Panc1 (cell line): ENCODE results near the gene GMPPA.

Source experiments
- CTCF ChIP-seq: fragments of 450-650 bp; IDR thresholded peaks from 2 replicates; pipeline ENCODE4 v1.5.1; 2017; ENCODE audit warnings: mild to moderate bottlenecking
- POLR2AphosphoS5 ChIP-seq: IDR thresholded peaks from 2 replicates; pipeline ENCODE4 v1.6.1; 2012; ENCODE audit warnings: mild to moderate bottlenecking, low read depth, low read length, moderate library complexity
- REST ChIP-seq, 2 experiments: IDR thresholded peaks; 2 replicates each; pipeline ENCODE4 v1.6.1; 2011 to 2012; ENCODE audit warnings: low read depth in 2 of 2, control low read depth in 1 of 2, low read length in 1 of 2, mild to moderate bottlenecking in 1 of 2, moderate library complexity in 1 of 2; ENCODE audit not compliant: insufficient read depth in 1 of 2
- SIN3A ChIP-seq: IDR thresholded peaks from 2 replicates; pipeline ENCODE4 v1.6.1; 2012; ENCODE audit warnings: low read depth, mild to moderate bottlenecking, low read length, moderate library complexity, borderline replicate concordance; ENCODE audit not compliant: insufficient read depth
- TCF7L2 ChIP-seq: IDR thresholded peaks from 2 replicates; pipeline ENCODE4 v1.6.1; 2011; ENCODE audit warnings: mild to moderate bottlenecking, low read depth, low read length, inconsistent platforms

GRCh38 chr2:219530048-219530963 lies 31.6 kb downstream of the GMPPA start:
- TF ChIP-seq CTCF: peak; percentile 95
- TF ChIP-seq SIN3A: no peak
- no peak for TF ChIP-seq POLR2AphosphoS5
- TF ChIP-seq REST (IDR thresholded peaks at IDR 0.05; ENCODE audit: insufficient read depth in 1 of 2, low read depth in 2 of 2, low read length in 1 of 2): 0 out of 4 replicates have a peak, but pooled peaks of 1 of the 2 experiments have one; percentile 46
- no peak for TF ChIP-seq TCF7L2
